Measurements from ENCODE around the gene TSPAN11.
A peak's percentile ranks its signal among the peaks of the same experiment; 100 is the strongest.
"Not testable (repeated sequence)": the region's sequence is repeated elsewhere in the genome, so short reads cannot be mapped to it uniquely, and the experiment has no call there.

The TSPAN11 gene

DNA sequence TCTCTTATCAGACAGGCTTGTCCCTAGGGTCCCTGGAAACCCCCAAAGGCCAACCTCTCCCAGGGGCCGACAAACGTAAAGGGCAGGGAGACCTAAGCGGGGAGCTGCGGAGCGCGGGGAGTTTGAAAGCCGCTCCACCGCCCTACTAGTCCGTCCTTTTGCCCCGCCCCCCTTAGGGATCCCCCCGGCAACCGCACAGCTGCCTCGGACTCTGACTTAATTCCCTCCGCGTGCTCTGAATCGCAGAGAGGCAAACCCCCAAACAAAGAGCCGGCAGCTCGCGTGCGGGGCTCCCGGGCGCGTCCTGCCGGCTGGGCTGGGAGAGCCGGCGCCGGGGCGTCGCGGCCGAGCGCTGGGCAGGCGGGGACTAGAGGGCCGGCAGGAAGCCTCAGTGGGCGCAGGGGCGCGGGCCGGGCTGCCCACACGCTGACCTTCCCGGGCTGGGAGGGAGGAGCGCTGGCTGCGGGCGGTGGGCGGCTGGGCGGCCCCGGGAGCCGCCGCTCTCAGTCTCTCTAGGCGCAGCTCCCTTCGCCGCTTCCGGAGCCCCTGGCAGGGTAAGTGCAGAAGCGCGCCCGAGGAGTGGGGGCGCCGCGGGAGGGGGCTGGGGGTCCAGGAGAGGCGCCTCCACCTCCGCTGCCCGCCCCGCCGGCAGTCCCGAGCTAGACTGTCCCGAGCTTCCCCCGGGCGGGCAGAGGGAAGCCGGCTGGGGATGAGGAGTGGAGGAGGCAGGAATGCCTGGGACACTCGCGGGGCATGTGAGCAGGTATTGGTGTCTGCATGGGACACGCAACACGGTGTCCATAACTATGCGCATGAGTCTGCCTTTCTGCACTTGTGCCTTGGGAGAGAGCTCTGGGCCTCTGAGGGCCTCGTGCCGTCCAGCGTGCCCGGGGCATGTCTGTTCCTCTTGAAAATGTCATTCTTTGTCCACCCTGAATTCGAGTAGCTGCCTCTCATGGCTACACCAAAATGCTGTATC is at the start of gene TSPAN11:
TSPAN11 (plus strand) TSS at position 506 of the 979 bp plus-strand sequence. CDS start 27,244 bp downstream, outside the sequence.
- H3K4me3 ChIP-seq (ENCODE audit: low read depth, low read length) = peak within 1 kb of the TSS; percentile 42
- DNase-seq (ENCODE audit: low read depth) = no peak

- no peak overlapping the region for H3K4me3 ChIP-seq (ENCODE audit: low read depth, low read length)
- DNase-seq (ENCODE audit: low read depth) = no peak
Observed at GRCh38 chr12:30877105-30877875, 49.3 kb upstream of the TSPAN11 start.

DNA sequence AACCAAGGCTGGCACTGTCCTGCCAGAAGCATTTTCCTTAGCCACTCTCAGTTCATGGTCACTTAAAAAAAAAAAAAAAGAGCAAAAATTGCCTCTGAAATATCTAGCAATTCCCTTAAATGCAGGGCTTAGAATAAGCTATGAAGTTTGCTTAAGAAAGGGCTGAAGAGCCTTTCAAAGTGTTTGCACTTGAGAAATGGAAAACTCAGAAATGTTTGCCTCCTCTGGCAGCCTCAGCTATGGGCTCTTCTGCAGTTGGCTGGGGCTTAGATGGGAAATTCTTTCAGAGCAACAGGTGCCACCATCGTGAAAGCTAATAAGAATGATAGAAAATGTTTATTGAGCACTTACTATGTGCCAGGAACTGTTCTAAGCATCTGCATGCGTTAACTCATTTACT is 48.5 kb upstream of the TSPAN11 start:
- DNase-seq (ENCODE audit: low read depth) = no peak

GRCh38 chr12:30880061-30880460 is 46.5 kb upstream of the TSPAN11 start:
- no peak overlapping the region for H3K4me3 ChIP-seq (ENCODE audit: low read depth, low read length)
- no peak for DNase-seq (ENCODE audit: low read depth)

More for the DNA sequence above, 48.5 kb upstream of the TSPAN11 start:
- no peak overlapping the region for H3K4me3 ChIP-seq (ENCODE audit: low read depth, low read length)

DNA sequence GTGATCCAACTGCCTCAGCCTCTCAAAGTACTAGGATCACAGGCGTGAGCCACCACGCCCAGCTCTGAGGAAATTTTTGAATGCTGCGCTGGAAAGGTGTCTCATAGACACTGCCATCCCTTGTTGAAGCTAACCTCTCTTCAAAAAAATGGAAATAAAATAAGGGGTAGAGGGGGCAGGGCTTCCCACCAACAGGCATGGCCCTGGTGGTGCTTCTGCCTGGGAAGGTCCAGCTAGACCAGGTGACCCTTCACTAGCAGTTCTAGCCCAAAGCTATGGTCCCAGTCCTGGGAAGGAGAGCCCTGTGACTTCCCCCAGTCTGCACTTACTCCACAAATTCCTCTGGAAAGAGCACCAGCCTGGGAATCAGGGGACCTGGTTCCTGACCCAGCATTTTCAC is 45.7 kb upstream of the TSPAN11 start:
- DNase-seq (ENCODE audit: low read depth) = no peak

DNA sequence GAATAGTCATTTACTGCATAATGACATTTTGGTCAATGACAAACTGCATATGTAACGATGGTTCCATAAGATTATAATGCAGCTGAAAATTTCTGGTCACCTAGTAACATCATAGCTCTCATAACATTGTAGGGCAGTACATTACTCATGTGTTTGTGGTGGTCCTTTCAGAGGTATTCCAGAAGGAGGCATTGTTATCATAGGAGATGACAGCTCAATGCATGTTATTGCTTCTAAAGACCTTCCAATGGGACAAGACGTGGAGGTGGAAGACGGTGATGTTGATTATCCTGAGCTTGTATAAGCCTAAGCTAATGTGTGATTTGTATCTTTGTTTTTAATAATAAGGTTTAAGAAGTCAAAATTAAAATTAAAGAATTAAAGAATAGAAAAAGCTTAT is 43.8 kb upstream of the TSPAN11 start:
- no peak for DNase-seq (ENCODE audit: low read depth)

More for the DNA sequence above, 45.7 kb upstream of the TSPAN11 start:
- no peak overlapping the region for H3K4me3 ChIP-seq (ENCODE audit: low read depth, low read length)

GRCh38 chr12:30884799-30885198 is 41.7 kb upstream of the TSPAN11 start:
- DNase-seq (ENCODE audit: low read depth) = no peak
- no peak overlapping the region for H3K4me3 ChIP-seq (ENCODE audit: low read depth, low read length)

More for the DNA sequence above, 43.8 kb upstream of the TSPAN11 start:
- no peak overlapping the region for H3K4me3 ChIP-seq (ENCODE audit: low read depth, low read length)

GRCh38 chr12:30885321-30885720 is 41.2 kb upstream of the TSPAN11 start:
- no peak overlapping the region for H3K4me3 ChIP-seq (ENCODE audit: low read depth, low read length)
- DNase-seq (ENCODE audit: low read depth) = no peak

- no peak for DNase-seq (ENCODE audit: low read depth)
Observed at GRCh38 chr12:30887226-30887625, 39.3 kb upstream of the TSPAN11 start.

GRCh38 chr12:30888241-30888640 is 38.3 kb upstream of the TSPAN11 start:
- H3K4me3 ChIP-seq (ENCODE audit: low read depth, low read length) = no peak overlapping the region
- DNase-seq (ENCODE audit: low read depth) = no peak

More at GRCh38 chr12:30887226-30887625, 39.3 kb upstream of the TSPAN11 start:
- H3K4me3 ChIP-seq (ENCODE audit: low read depth, low read length) = no peak overlapping the region

DNA sequence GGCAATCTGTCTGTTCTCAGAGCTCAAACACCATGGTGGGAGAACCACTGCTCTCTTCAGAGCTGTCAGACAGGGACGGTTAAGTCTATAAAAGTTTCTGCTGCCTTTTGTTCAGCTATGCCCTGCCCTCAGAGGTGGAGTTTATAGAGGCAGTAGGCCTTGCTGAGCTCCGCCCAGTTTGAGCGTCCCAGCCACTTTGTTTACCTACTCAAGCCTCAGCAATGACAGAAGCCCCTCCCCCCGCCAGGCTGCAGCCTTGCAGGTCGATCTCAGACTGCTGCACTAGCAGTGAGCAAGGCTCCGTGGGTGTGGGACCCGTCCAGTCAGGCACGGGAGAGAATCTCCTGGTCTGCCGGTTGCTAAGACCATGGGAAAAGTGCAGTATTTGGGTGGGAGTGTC is 32.0 kb upstream of the TSPAN11 start:
- DNase-seq (ENCODE audit: low read depth); H3K4me3 ChIP-seq (ENCODE audit: low read depth, low read length): not testable (repeated sequence)

GRCh38 chr12:30896461-30896860 is 30.1 kb upstream of the TSPAN11 start:
- no peak for DNase-seq (ENCODE audit: low read depth)
- H3K4me3 ChIP-seq (ENCODE audit: low read depth, low read length) = no peak overlapping the region

DNA sequence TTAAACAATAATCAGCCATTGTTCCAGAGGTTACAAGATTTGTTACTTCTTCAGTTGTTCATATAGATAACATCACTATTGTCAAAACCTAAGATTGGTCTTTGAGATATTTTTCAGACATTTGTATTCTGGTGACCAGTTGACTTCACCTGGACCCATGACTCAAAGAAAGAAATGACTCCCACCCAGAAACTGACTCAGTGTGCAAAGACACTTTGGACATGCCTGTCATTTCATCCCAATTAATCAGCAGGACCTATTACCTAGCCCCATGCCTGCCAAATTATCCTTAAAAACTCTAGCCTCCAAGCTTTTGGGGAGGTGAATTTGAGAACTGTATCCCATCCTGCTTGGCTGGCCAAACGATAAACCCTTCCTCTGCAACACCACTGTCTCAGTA is 27.7 kb upstream of the TSPAN11 start:
- H3K4me3 ChIP-seq (ENCODE audit: low read depth, low read length) = no peak overlapping the region
- DNase-seq (ENCODE audit: low read depth) = no peak

DNA sequence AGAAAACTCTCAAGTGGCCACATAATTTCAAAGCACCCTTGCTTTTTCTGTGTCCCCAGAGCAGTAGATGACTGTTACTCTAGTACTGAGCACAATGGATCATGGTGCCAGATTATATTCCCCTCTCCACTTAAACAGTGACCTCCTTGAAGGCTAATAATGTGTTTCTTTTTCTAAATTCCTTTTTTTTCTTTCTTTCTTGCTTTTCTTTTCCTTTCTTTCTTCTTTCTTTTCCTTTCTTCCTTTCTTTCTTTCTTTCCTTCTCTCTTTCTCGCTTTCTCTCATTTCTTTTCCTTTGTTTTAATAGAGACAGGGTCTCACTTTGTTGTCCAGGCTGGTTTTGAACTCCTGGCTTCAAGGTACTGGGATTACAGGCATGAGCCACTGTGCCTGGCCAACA is 26.2 kb upstream of the TSPAN11 start:
- no peak overlapping the region for H3K4me3 ChIP-seq (ENCODE audit: low read depth, low read length)
- no peak for DNase-seq (ENCODE audit: low read depth)

DNA sequence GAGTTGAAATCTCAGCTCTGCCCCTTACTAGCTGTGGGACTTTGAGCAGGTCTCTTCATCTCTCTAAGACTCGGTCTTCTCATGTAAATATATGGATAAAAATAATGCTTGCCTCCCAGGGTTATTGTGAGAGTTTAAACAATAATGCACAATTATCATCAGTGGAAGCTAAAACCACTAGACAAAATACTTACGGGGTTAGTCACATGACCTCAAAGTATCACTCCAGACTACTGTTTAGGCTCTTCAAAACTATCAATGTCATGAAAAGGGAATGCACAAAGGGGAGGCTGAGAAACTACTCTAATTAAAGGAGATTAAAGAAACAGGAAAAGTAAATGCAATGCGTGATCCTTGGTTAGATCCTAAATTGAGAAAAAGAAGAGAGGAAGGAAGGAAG is 24.5 kb upstream of the TSPAN11 start:
- no peak for DNase-seq (ENCODE audit: low read depth)
- H3K4me3 ChIP-seq (ENCODE audit: low read depth, low read length) = no peak overlapping the region

GRCh38 chr12:30902596-30902995 is 24.0 kb upstream of the TSPAN11 start:
- no peak overlapping the region for H3K4me3 ChIP-seq (ENCODE audit: low read depth, low read length)
- DNase-seq (ENCODE audit: low read depth) = no peak

DNA sequence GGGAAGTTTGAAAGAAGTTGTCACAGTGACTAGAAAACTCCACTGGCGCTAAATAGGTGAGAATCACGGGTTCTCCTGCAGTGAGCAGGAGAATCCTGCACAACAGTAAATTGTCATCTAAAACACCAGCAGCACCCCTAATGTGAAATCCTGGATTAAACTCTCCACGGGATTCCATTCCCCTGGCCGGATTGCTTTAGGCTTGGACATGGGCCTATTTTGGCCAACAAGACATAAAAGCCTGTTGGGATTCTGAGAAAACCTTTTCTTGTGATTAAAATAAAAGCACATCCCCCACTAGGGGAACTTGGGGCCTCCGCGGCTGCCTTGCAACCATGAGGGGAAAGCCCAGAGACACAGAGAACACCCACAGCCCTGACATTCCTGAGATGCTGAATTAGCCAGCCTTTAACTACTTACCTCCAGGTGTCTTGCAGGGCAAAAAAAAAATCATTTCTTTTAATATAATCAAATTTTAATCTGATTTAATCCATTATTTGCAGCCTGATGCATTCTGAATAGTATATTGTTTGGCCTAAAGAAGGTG is 21.0 kb upstream of the TSPAN11 start:
- no peak for DNase-seq (ENCODE audit: low read depth)
- no peak overlapping the region for H3K4me3 ChIP-seq (ENCODE audit: low read depth, low read length)

GRCh38 chr12:30908076-30908721 is 18.3 kb upstream of the TSPAN11 start:
- no peak for DNase-seq (ENCODE audit: low read depth)
- H3K4me3 ChIP-seq (ENCODE audit: low read depth, low read length) = no peak overlapping the region

GRCh38 chr12:30908722-30909348 is 17.7 kb upstream of the TSPAN11 start:
- DNase-seq (ENCODE audit: low read depth) = peak; percentile 84
- H3K4me3 ChIP-seq (ENCODE audit: low read depth, low read length) = no peak overlapping the region
